HCT116 (cell line): ENCODE measurements around the gene TAF4. TPM values are rescaled to one million over a fixed set of nuclear protein-coding genes. Genes with fewer than 3 reads are reported as not detected.

ENCODE experiments used
- ATAC-seq: fragments of 200-7000 bp; cut with Tn5 transposase; 2 replicates; pipeline ENCODE4 v1.9.1; 2020; ENCODE audit warnings: mild to moderate bottlenecking, moderate library complexity
- BruUV-seq: library from RNA; stranded (reverse); fragments of 400-500 nt; replicated peaks from 2 replicates; lab custom pipeline; 2021; lab: Mats Ljungman, UMichigan
- CTCF ChIA-PET: fragments of 300-600 bp; sonication (Branson Sonifier 250); formaldehyde crosslinking; loops from one replicate; lab custom pipeline; 2021; ENCODE audit warnings: antibody characterized with exemption; lab: Charles Lee
- POLR2A ChIA-PET: fragments of 300-600, 350-600 bp; sonication (Branson Sonifier 250); formaldehyde crosslinking; loops from one replicate; lab custom pipeline; 2021; ENCODE audit warnings: antibody characterized with exemption; lab: Charles Lee
- RAD21 ChIA-PET, 2 experiments: fragments of 300-600 bp; sonication (Branson Sonifier 250); formaldehyde crosslinking; loops; one replicate each; lab custom pipeline; 2023; ENCODE audit warnings: low total read pairs in 2 of 2; ENCODE audit not compliant: uncharacterized antibody in 2 of 2, unreplicated experiment in 2 of 2, low non-redundant PET in 1 of 2; lab: Charles Lee
- DNase-seq: peaks from one replicate; pipeline ENCODE4 v3.0.0-alpha.2; 2010; ENCODE audit warnings: low read depth, low spot score
- H2AFZ ChIP-seq: fragments of 200-600 bp; shearing (Covaris generic), sonication (generic); 2 replicates; pipeline ENCODE4 v1.6.1; 2017; ENCODE audit warnings: low read depth, mixed run types, mixed read lengths, antibody characterized with exemption, low read length; ENCODE audit not compliant: poor library complexity, severe bottlenecking
- H3K27ac ChIP-seq: 2 replicates; pipeline ENCODE4 v1.5.1; 2012; ENCODE audit warnings: low read depth, low read length
- H3K27me3 ChIP-seq: fragments of 200-600 bp; sonication (generic); 2 replicates; pipeline ENCODE4 v1.6.1; 2016; ENCODE audit warnings: mixed run types, low read length, mixed read lengths; ENCODE audit not compliant: insufficient read depth
- H3K36me3 ChIP-seq, 2 experiments: fragments of 200-500 bp in 1 of 2; fragments of 200-600 bp in 1 of 2; sonication (Bioruptor generic) in 1 of 2; sonication (generic) in 1 of 2; 2 replicates each; pipeline versions ENCODE4 v1.5.1 to v1.6.1; 2014 to 2016; ENCODE audit warnings: low read length in 2 of 2, inconsistent platforms in 1 of 2, mixed read lengths in 1 of 2, mixed run types in 1 of 2; ENCODE audit not compliant: insufficient read depth in 2 of 2, control insufficient read depth in 1 of 2
- H3K4me1 ChIP-seq, 2 experiments: fragments of 200-600 bp in 1 of 2; sonication (generic) in 1 of 2; 2 replicates each; pipeline versions ENCODE4 v1.5.1 to v1.6.1; 2012 to 2017; ENCODE audit warnings: low read length in 2 of 2, inconsistent platforms in 1 of 2, mild to moderate bottlenecking in 1 of 2, mixed read lengths in 1 of 2, mixed run types in 1 of 2, moderate library complexity in 1 of 2; ENCODE audit not compliant: insufficient read depth in 2 of 2, control insufficient read depth in 1 of 2
- H3K4me2 ChIP-seq: fragments of 200-600 bp; sonication (generic); 2 replicates; pipeline ENCODE4 v1.6.1; 2017; ENCODE audit warnings: mixed run types, low read length, mixed read lengths
- H3K4me3 ChIP-seq, 2 experiments: fragments of 200-600 bp in 1 of 2; sonication (generic) in 1 of 2; replicated peaks in 1 of 2; 2 replicates each; pipeline ENCODE4 v1.5.1; 2011 to 2016; ENCODE audit warnings: low read length in 2 of 2, control low read depth in 1 of 2, low read depth in 1 of 2, mild to moderate bottlenecking in 1 of 2, mixed read lengths in 1 of 2, mixed run types in 1 of 2
- H3K79me2 ChIP-seq: fragments of 200-600 bp; sonication (generic); 2 replicates; pipeline ENCODE4 v1.6.1; 2017; ENCODE audit warnings: mild to moderate bottlenecking, mixed run types, low read length, moderate library complexity, mixed read lengths; ENCODE audit not compliant: insufficient read depth
- H3K9ac ChIP-seq: fragments of 200-600 bp; sonication (generic); 2 replicates; pipeline ENCODE4 v1.6.1; 2016; ENCODE audit warnings: low read length, mixed read lengths
- H3K9me2 ChIP-seq: fragments of 200-600 bp; sonication (generic), shearing (Covaris generic); 2 replicates; pipeline ENCODE4 v1.6.1; 2017; ENCODE audit warnings: mixed run types, mild to moderate bottlenecking, moderate library complexity; ENCODE audit not compliant: insufficient read depth
- H3K9me3 ChIP-seq, 2 experiments: fragments of 200-500 bp in 1 of 2; fragments of 200-600 bp in 1 of 2; sonication (Bioruptor generic) in 1 of 2; sonication (generic) in 1 of 2; 2 replicates each; pipeline ENCODE4 v1.6.1; 2014 to 2017; ENCODE audit warnings: low read length in 2 of 2, mixed read lengths in 2 of 2, inconsistent platforms in 1 of 2, low read depth in 1 of 2, mild to moderate bottlenecking in 1 of 2, mixed run types in 1 of 2, moderate library complexity in 1 of 2; ENCODE audit not compliant: control insufficient read depth in 1 of 2, insufficient read depth in 1 of 2
- H4K20me1 ChIP-seq: fragments of 200-600 bp; sonication (generic), shearing (Covaris generic); 2 replicates; pipeline ENCODE4 v1.6.1; 2017; ENCODE audit warnings: mixed run types, mild to moderate bottlenecking, moderate library complexity; ENCODE audit not compliant: insufficient read depth
- ATF3 ChIP-seq: IDR thresholded peaks from 2 replicates; pipeline ENCODE4 v1.6.1; 2012
- CBX3 ChIP-seq: IDR thresholded peaks from 2 replicates; pipeline ENCODE4 v1.6.1; 2012; ENCODE audit warnings: low read depth
- CEBPB ChIP-seq: IDR thresholded peaks from 2 replicates; pipeline ENCODE4 v1.6.1; 2012; ENCODE audit warnings: low read depth
- ELF1 ChIP-seq: IDR thresholded peaks from 2 replicates; pipeline ENCODE4 v1.6.1; 2012; ENCODE audit warnings: low read depth, borderline replicate concordance
- EZH2 ChIP-seq: fragments of 200-600 bp; sonication (generic); IDR thresholded peaks from 2 replicates; pipeline ENCODE4 v1.6.1; 2017; ENCODE audit warnings: antibody characterized with exemption, mixed run types
- FOSL1 ChIP-seq: IDR thresholded peaks from 2 replicates; pipeline ENCODE4 v1.6.1; 2012; ENCODE audit warnings: low read depth
- POLR2A ChIP-seq: IDR thresholded peaks from 2 replicates; pipeline ENCODE4 v1.7.0; 2011; ENCODE audit warnings: borderline replicate concordance; ENCODE audit not compliant: insufficient read depth, insufficient read length; ENCODE audit errors: extremely low read depth
- REST ChIP-seq: IDR thresholded peaks from 2 replicates; pipeline ENCODE4 v1.6.1; 2012; ENCODE audit warnings: low read depth
- SRF ChIP-seq: IDR thresholded peaks from 2 replicates; pipeline ENCODE4 v1.6.1; 2012; ENCODE audit warnings: low read depth
- intact Hi-C: fragments of 100-400 bp; cut with micrococcal nuclease; formaldehyde crosslinking; loops from 2 replicates; pipeline ENCODE4 v1.10.0; 2022
- total RNA-seq: library from RNA; stranded (reverse); gene quantifications from one replicate; pipeline ENCODE4 v1.2.1, GENCODE V29; 2021; ENCODE audit not compliant: unreplicated experiment

The TAF4 gene
- total RNA-seq, 1 experiment from 2014 or later, result 26.8 TPM

GRCh38 chr20:62011938-62012534 lies 53.6 kb downstream of the TAF4 start:
- Histone ChIP-seq H3K9me2 (no peaks in the 10 kb centered on the region), H3K4me2 (no peak overlapping the region), H3K36me3 (peaks cover 18 to 24% of the 10 kb centered on the region in 2 experiments; a peak in 3 of 4 replicates), H3K4me1 (no peaks in the 10 kb centered on the region), H3K9me3 (no peaks in the 10 kb centered on the region), H4K20me1 (no peaks in the 10 kb centered on the region), H3K4me3 (no peak overlapping the region), H2AFZ (no peak overlapping the region), H3K9ac (no peak overlapping the region), H3K27ac (no peak overlapping the region), H3K79me2 (peaks cover 27% of the 10 kb centered on the region), H3K27me3 (no peaks in the 10 kb centered on the region)
- intact Hi-C loops, result loop anchor here (1.0 to 5.0 kb wide), 3 partner anchors 125 to 370 kb away; no protein-coding TSS in a partner anchor
- TF ChIP-seq ATF3, result no peak
- TF ChIP-seq CBX3, result no peak
- no peak for TF ChIP-seq SRF
- TF ChIP-seq FOSL1, result no peak
- no peak for TF ChIP-seq ELF1
- no peak for TF ChIP-seq CEBPB
- TF ChIP-seq EZH2, result no peak
- no peak for TF ChIP-seq REST
- no peak for TF ChIP-seq POLR2A
- ATAC-seq (no peak), DNase-seq (no peak)
- CTCF ChIA-PET, result interaction anchor here (1.0 to 1.8 kb wide), 6 partner anchors 13 to 145 kb away, joined by 3 to 24 read pairs (median 6); no protein-coding TSS in a partner anchor
- TSS peak; percentile 36 for BruUV-seq
- RAD21 ChIA-PET, result no interaction called here
- POLR2A ChIA-PET, result no interaction called here
